ENCODE measurements around the gene SPEM2. TPM values are rescaled to one million over a fixed set of nuclear protein-coding genes. Genes with fewer than 3 reads are reported as not detected.

Gene SPEM2
- total RNA-seq, 1 donor from 2014 or later: not detected

GRCh38 chr17:7393613-7394451 lies 31.6 kb upstream of the SPEM2 start:
- TF ChIP-seq EZH2 (IDR thresholded peaks at IDR 0.05): no peak
- peak; percentile 40 for TF ChIP-seq CTCF (IDR thresholded peaks at IDR 0.05)
- no peak for TF ChIP-seq EZH2phosphoT487 (IDR thresholded peaks at IDR 0.05)
- peaks cover 13% of the 10 kb centered on the region for H3F3A ChIP-seq (ENCODE audit: low read depth)
- Mint-ChIP-seq H3K4me3 (peak overlapping the region; percentile 90), H3K9me3 (no peaks in the 10 kb centered on the region), H3K27me3 (ENCODE audit: insufficient read depth, low read depth) (peaks cover 3% of the 10 kb centered on the region), H3K27ac (no peak overlapping the region), H3K36me3 (peaks cover 7% of the 10 kb centered on the region), H3K4me1 (peaks cover 9% of the 10 kb centered on the region)
- DNase-seq (ENCODE audit: low spot score): peak; percentile 85
- H3K4me3 ChIP-seq: peak overlapping the region; percentile 90
- no peaks in the 10 kb centered on the region for H3K36me3 ChIP-seq
- no peaks in the 10 kb centered on the region for H3K9me3 ChIP-seq (ENCODE audit: low read depth)
- H3K27ac ChIP-seq: no peak overlapping the region
- no peaks in the 10 kb centered on the region for H3K79me2 ChIP-seq (ENCODE audit: low read depth)
- no peak overlapping the region for H3K9ac ChIP-seq
- peaks cover 10% of the 10 kb centered on the region for H3K4me1 ChIP-seq
- peaks cover 10% of the 10 kb centered on the region for H4K20me1 ChIP-seq (ENCODE audit: low read depth)
- H3K4me2 ChIP-seq: peak overlapping the region; percentile 87
- H2AFZ ChIP-seq (replicated peaks): peak overlapping the region; percentile 90
- H3K27me3 ChIP-seq: peaks cover 5% of the 10 kb centered on the region

- peaks cover 16% of the 10 kb centered on the region for H3F3A ChIP-seq (ENCODE audit: low read depth)
- Mint-ChIP-seq H3K27ac (peak within 1 kb of the TSS; percentile 96), H3K36me3 (peaks cover 6% of the 10 kb centered on the region), H3K4me3 (peak within 1 kb of the TSS; percentile 94), H3K9me3 (no peaks in the 10 kb centered on the region), H3K4me1 (peaks cover 10% of the 10 kb centered on the region), H3K27me3 (ENCODE audit: insufficient read depth, low read depth) (peaks cover 5% of the 10 kb centered on the region)
- peaks cover 10% of the 10 kb centered on the region for H3K4me1 ChIP-seq
- H4K20me1 ChIP-seq (ENCODE audit: low read depth): peaks cover 10% of the 10 kb centered on the region
- H3K79me2 ChIP-seq (ENCODE audit: low read depth): no peaks in the 10 kb centered on the region
- no peak for TF ChIP-seq EZH2phosphoT487 (IDR thresholded peaks at IDR 0.05)
- TF ChIP-seq EZH2 (IDR thresholded peaks at IDR 0.05): no peak
- peak; percentile 59 for TF ChIP-seq CTCF (IDR thresholded peaks at IDR 0.05)
- DNase-seq (ENCODE audit: low spot score): peak; percentile 94
- H3K9me3 ChIP-seq (ENCODE audit: low read depth): no peaks in the 10 kb centered on the region
- H3K4me3 ChIP-seq: peak within 1 kb of the TSS; percentile 90
- peak within 1 kb of the TSS; percentile 87 for H3K4me2 ChIP-seq
- H2AFZ ChIP-seq (replicated peaks): peak within 1 kb of the TSS; percentile 90
- H3K9ac ChIP-seq: no peak within 1 kb of the TSS
- peak within 1 kb of the TSS; percentile 33 for H3K27ac ChIP-seq
- peaks cover 5% of the 10 kb centered on the region for H3K27me3 ChIP-seq
- H3K36me3 ChIP-seq: no peaks in the 10 kb centered on the region
These were observed 30.8 kb upstream of the SPEM2 start, which contains the start of gene PLSCR3 for GRCh38 chr17:7394452-7395191. Gene PLSCR3, minus strand, starts transcription at chr17:7394525. Its CDS starts 415 bp downstream, at chr17:7394110.

- no peak overlapping the region for H3K4me2 ChIP-seq
- Mint-ChIP-seq H3K9me3 (no peaks in the 10 kb centered on the region), H3K4me1 (peaks cover 12% of the 10 kb centered on the region), H3K4me3 (peak overlapping the region; percentile 48), H3K27ac (no peak overlapping the region), H3K27me3 (ENCODE audit: insufficient read depth, low read depth) (peaks cover 9% of the 10 kb centered on the region), H3K36me3 (peaks cover 4% of the 10 kb centered on the region)
- no peak for TF ChIP-seq EZH2 (IDR thresholded peaks at IDR 0.05)
- no peak for TF ChIP-seq CTCF (IDR thresholded peaks at IDR 0.05)
- no peak for TF ChIP-seq EZH2phosphoT487 (IDR thresholded peaks at IDR 0.05)
- H3K27ac ChIP-seq: no peak overlapping the region
- H4K20me1 ChIP-seq (ENCODE audit: low read depth): peaks cover 10% of the 10 kb centered on the region
- H3K9me3 ChIP-seq (ENCODE audit: low read depth): no peaks in the 10 kb centered on the region
- peaks cover 5% of the 10 kb centered on the region for H3K27me3 ChIP-seq
- H3K4me3 ChIP-seq: no peak overlapping the region
- no peak for DNase-seq (ENCODE audit: low spot score)
- H2AFZ ChIP-seq (replicated peaks): no peak overlapping the region
- H3K36me3 ChIP-seq: no peaks in the 10 kb centered on the region
- H3K9ac ChIP-seq: no peak overlapping the region
- H3K4me1 ChIP-seq: peaks cover 10% of the 10 kb centered on the region
- H3K79me2 ChIP-seq (ENCODE audit: low read depth): no peaks in the 10 kb centered on the region
- peaks cover 20% of the 10 kb centered on the region for H3F3A ChIP-seq (ENCODE audit: low read depth)
These were observed 29.3 kb upstream of the SPEM2 start for GRCh38 chr17:7396147-7396546.

All from neural progenitor cell (in vitro differentiated cells).